ENCODE measurements around the gene CRTAC1. TPM values are rescaled to one million over a fixed set of nuclear protein-coding genes. Genes with fewer than 3 reads are reported as not detected.

CRTAC1 gene
- total RNA-seq, 1 experiment from 2014 or later, result 0.46 TPM

DNA sequence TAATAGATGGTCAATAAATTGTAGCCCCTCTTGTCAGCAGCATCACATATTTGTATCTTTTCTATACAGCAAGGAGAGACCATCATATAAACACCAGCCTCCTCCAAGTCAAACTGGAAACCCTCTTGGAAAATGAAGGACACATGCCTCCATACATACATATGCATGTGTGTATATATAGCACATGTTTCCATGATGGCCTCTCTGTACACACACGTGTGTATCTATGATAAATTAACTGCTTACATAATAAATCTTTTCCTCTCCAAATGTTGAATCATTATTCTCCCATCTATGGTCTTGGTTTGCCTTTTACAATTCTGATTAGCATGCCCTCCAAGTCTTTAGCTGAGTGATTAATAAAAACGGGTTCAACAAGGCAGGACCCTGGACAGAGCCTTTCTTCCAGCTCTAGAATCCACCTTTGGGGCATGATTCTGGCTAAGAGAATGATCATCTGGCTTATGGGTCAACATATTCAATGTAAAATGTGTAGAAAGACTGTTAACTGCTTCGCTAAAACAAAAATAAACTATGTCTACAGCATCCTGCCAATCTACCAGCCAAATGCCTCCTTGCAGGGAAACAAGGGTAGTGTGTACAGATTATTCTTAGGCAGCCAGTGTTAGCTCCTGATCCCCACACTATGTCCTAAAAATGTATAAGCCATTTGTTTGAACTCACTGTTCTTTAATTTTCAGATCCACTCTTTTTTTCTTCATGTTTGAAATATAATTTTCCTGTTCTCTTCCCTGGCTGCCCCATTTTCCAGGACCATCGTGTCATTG lies 70.0 kb downstream of the CRTAC1 start:
- Histone ChIP-seq H2AFZ (ENCODE audit: low read length) (no peak overlapping the region), H3K79me1 (ENCODE audit: insufficient read depth, low read depth, low read length, poor library complexity, severe bottlenecking) (no peaks in the 10 kb centered on the region), H3K4me1 (ENCODE audit: insufficient read depth, low read length) (peaks cover 5% of the 10 kb centered on the region; the same call in 1 of the 2 replicates), H2AK5ac (ENCODE audit: insufficient read length, low read length) (no peak overlapping the region), H3K27me3 (ENCODE audit: insufficient read depth, low read length) (no peaks in the 10 kb centered on the region), H3K18ac (ENCODE audit: insufficient read length, low read depth, low read length) (no peak overlapping the region), H3K9ac (ENCODE audit: extremely low read depth, insufficient read length, low read length) (no peak overlapping the region), H4K8ac (replicated peaks; ENCODE audit: insufficient read length, low read depth, low read length) (no peak overlapping the region), H2BK5ac (ENCODE audit: insufficient read length, low read length) (no peak overlapping the region), H3K4me2 (ENCODE audit: insufficient read depth, insufficient read length, low read length) (no peak overlapping the region), H2BK120ac (ENCODE audit: low read depth, low read length, poor library complexity, severe bottlenecking) (no peak overlapping the region), H3K27ac (ENCODE audit: insufficient read length, low read depth, low read length) (no peak overlapping the region), H2BK20ac (ENCODE audit: low read depth, low read length, poor library complexity, severe bottlenecking) (no peak overlapping the region), H3K4ac (ENCODE audit: low read depth, low read length) (no peak overlapping the region), H3K23me2 (ENCODE audit: insufficient read length, low read depth, low read length, poor library complexity, severe bottlenecking) (no peaks in the 10 kb centered on the region), H4K5ac (ENCODE audit: insufficient read length, low read depth, low read length) (no peak overlapping the region), H4K20me1 (ENCODE audit: control insufficient read depth, insufficient read depth, insufficient read length) (no peaks in the 10 kb centered on the region), H3K23ac (ENCODE audit: insufficient read length, low read depth, low read length) (no peak overlapping the region), H3K9me3 (ENCODE audit: control insufficient read depth, low read depth, low read length) (no peaks in the 10 kb centered on the region), H2BK12ac (ENCODE audit: insufficient read length, low read depth, low read length) (no peak overlapping the region), H4K91ac (ENCODE audit: insufficient read length, low read depth, low read length) (no peak overlapping the region), H3T11ph (ENCODE audit: low read length) (no peak overlapping the region), H2BK15ac (ENCODE audit: low read depth, low read length) (no peak overlapping the region), H3K56ac (ENCODE audit: insufficient read length, low read depth, low read length) (no peak overlapping the region), H3K79me2 (ENCODE audit: insufficient read depth, low read length) (no peaks in the 10 kb centered on the region), H3K14ac (ENCODE audit: insufficient read depth, low read length) (no peak overlapping the region)
- peaks cover 33% of the 10 kb centered on the region for H3K27me3 Mint-ChIP-seq (ENCODE audit: low read depth)
- peaks cover 4 to 12% of the 10 kb centered on the region in 2 experiments for H3K4me1 Mint-ChIP-seq
- no peak for DNase-seq
- no peaks in the 10 kb centered on the region for H3K9me3 Mint-ChIP-seq
- H3K4me3 Mint-ChIP-seq, result no peak overlapping the region
- no CpG with 5 or more reads among the region's 4 CpGs for WGBS (ENCODE audit: extremely low coverage, insufficient read length, low lambda C conversion rate)
- H3K36me3 Mint-ChIP-seq (ENCODE audit: insufficient read depth in 1 of 3, low read depth in 3 of 3), result no peaks in the 10 kb centered on the region
- no peak overlapping the region for H3K27ac Mint-ChIP-seq
- TF ChIP-seq CTCF (conservative IDR thresholded peaks at IDR 0.05), result no peak

Data from H9 (cell line).